Thoracic aorta (tissue), 2 donors: ENCODE results near the gene POT1. TPM values are rescaled to one million over a fixed set of nuclear protein-coding genes. Genes with fewer than 3 reads are reported as not detected.
"Not testable (repeated sequence)": the region's sequence is repeated elsewhere in the genome, so short reads cannot be mapped to it uniquely, and the experiment has no call there.

Experiments
- ATAC-seq: fragments of 150-250 bp; one replicate; pipeline ENCODE4 v1.8.0; 2017; ENCODE audit warnings: low read depth; ENCODE audit not compliant: insufficient number of reproducible peaks, low FRiP score
- DNase-seq: peaks from one replicate; pipeline ENCODE4 v3.0.0-alpha.2; 2020; ENCODE audit warnings: low spot score
- H3K27ac ChIP-seq, 2 donors: fragments of 200-600 bp; sonication (generic); 1 replicate in 1 of 2; 2 replicates in 1 of 2; pipeline ENCODE4 v1.5.1; 2016; ENCODE audit warnings: mild to moderate bottlenecking in 2 of 2, moderate library complexity in 2 of 2
- H3K27me3 ChIP-seq: fragments of 200-600 bp; sonication (generic); replicated peaks from 2 replicates; pipeline ENCODE4 v1.6.0; 2016; ENCODE audit warnings: mild to moderate bottlenecking; ENCODE audit not compliant: insufficient read depth
- H3K36me3 ChIP-seq: fragments of 200-600 bp; sonication (generic); one replicate; pipeline ENCODE4 v1.5.1; 2016
- H3K4me1 ChIP-seq, 2 donors: fragments of 200-600 bp; sonication (generic); 1 replicate in 1 of 2; 2 replicates in 1 of 2; pipeline versions ENCODE4 v1.5.1 to v1.6.0; 2016; ENCODE audit warnings: low read depth in 2 of 2, mild to moderate bottlenecking in 1 of 2; ENCODE audit not compliant: control insufficient read depth in 1 of 2
- H3K4me3 ChIP-seq: fragments of 200-600 bp; sonication (generic); 2 replicates; pipeline ENCODE4 v1.5.1; 2016; ENCODE audit warnings: mild to moderate bottlenecking
- H3K9me3 ChIP-seq: fragments of 200-600 bp; sonication (generic); 2 replicates; pipeline ENCODE4 v1.5.1; 2016
- CTCF ChIP-seq: fragments of 200-600 bp; sonication (generic); IDR thresholded peaks from one replicate; pipeline ENCODE4 v1.5.1; 2019; ENCODE audit warnings: antibody characterized with exemption
- total RNA-seq, 2 donors: library from RNA; depleted of rRNA; stranded (reverse); fragments of >200 nt; gene quantifications; one replicate each; pipeline versions ENCODE4 v1.1.0 to v1.2.3, GENCODE V29; 2016

Gene POT1
- 10 to 100 TPM; 18.9 to 23.4 TPM for total RNA-seq

DNA sequence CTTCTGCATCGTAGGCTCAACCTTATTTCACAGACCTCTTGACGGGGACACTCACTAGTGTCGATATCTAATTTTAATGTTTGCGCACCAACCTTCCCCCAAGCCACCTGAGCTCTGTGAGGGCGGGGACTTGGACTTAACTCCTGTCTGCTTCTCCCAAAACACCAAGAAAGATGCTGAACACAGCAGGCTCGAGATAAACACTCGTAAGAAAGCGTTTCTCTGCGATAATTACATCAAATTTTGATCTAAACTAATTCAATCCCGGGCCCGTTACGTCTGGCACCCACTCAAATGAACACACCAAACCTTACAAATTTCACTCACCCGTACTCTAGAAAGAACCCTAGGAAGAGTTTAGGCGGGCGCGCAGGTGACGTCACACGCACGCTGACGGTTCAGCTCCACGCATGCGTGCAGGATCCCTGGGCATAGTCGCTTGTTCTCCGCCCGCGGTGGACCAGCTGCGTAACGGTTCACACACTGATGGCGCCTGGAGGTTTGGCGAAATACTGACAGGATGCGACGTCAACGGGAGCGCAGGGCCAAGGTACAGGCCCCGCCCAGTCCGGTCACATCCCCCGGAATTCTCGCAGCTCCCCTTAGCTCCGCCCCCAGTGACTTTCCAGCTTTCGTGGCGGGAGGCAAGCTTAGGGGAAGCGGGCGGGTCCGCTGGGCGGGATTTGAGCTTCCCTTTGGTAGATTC, at the start of gene POT1:
Gene POT1 (minus strand): TSS at position 359 of the 706 bp plus-strand sequence. CDS start 32,652 bp downstream, outside the sequence.
- peak; percentile 98 for DNase-seq
- H3K4me1 ChIP-seq = peaks cover 15% of the 10 kb centered on the region in 2 donors
- TF ChIP-seq CTCF = no peak
- peak; percentile 99 for ATAC-seq
- peak within 1 kb of the TSS; percentile 75 for H3K4me3 ChIP-seq
- peak within 1 kb of the TSS; percentile 81 to 82 for H3K27ac ChIP-seq
- H3K9me3 ChIP-seq = no peaks in the 10 kb centered on the region
- no peaks in the 10 kb centered on the region for H3K27me3 ChIP-seq
- no peaks in the 10 kb centered on the region for H3K36me3 ChIP-seq

- H3K9me3 ChIP-seq, H3K36me3 ChIP-seq, H3K27me3 ChIP-seq, H3K4me1 ChIP-seq, H3K4me3 ChIP-seq, H3K27ac ChIP-seq, DNase-seq, ATAC-seq: not testable (repeated sequence)
Observed at GRCh38 chr7:124975131-124975530, 45.5 kb upstream of the POT1 start.

DNA sequence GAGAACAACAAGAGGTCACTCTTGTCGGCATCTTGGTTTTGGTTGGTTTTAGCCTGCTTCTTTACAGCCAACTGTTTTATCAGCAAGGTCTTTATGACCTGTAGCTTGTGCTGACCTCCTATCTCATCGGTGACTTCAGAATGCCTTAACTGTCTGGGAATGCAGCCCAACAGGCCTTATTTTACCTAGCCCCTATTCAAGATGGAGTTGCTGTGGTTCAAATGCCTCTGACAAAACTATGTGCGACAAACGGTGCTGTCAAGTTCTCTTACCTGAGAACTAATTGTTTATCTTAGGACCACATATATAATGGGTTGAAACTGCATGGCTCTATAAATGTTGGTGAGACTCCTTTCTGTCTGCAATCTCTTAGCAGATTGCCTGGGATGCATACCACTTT, 35.9 kb upstream of the POT1 start:
- Histone ChIP-seq H3K36me3 (no peaks in the 10 kb centered on the region), H3K9me3 (no peaks in the 10 kb centered on the region), H3K27me3 (no peaks in the 10 kb centered on the region), H3K4me1 (peaks cover 0 to 3% of the 10 kb centered on the region in 2 donors), H3K27ac (no peak overlapping the region), H3K4me3 (no peak overlapping the region)
- ATAC-seq (no peak), DNase-seq (no peak)
- TF ChIP-seq CTCF = no peak

DNA sequence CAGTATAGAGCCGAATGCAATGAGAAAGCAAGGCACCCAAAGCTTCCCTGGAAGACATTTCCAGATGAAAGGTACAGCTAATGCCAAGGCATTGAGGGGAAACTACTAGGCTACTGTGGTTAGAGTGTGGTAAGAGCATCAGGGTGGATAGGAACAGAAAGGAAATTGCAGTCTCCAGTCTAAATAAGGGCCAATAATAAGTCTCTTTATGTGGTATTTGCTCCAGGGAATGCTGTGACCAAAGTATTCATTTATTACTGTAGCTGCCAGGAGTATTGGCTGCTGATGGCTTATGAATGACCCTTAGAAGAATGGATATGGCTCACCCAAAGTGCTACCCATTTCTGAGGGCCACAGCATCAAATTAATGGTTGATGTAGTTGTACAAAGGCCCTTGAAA, 30.1 kb upstream of the POT1 start:
- no peak for TF ChIP-seq CTCF
- DNase-seq (no peak), ATAC-seq (no peak)
- Histone ChIP-seq H3K27ac (no peak overlapping the region), H3K27me3 (no peaks in the 10 kb centered on the region), H3K4me1 (no peaks in the 10 kb centered on the region), H3K36me3 (no peaks in the 10 kb centered on the region), H3K4me3 (no peak overlapping the region), H3K9me3 (no peaks in the 10 kb centered on the region)

- H3K27me3 ChIP-seq, H3K4me3 ChIP-seq, H3K9me3 ChIP-seq, DNase-seq, H3K36me3 ChIP-seq, ATAC-seq, H3K4me1 ChIP-seq, H3K27ac ChIP-seq: not testable (repeated sequence)
Observed at GRCh38 chr7:124957952-124958351, 28.3 kb upstream of the POT1 start.

- Histone ChIP-seq H3K4me1 (no peaks in the 10 kb centered on the region), H3K4me3 (no peak overlapping the region), H3K36me3 (no peaks in the 10 kb centered on the region), H3K9me3 (no peaks in the 10 kb centered on the region), H3K27me3 (no peaks in the 10 kb centered on the region), H3K27ac (no peak overlapping the region)
- ATAC-seq (no peak), DNase-seq (no peak)
- no peak for TF ChIP-seq CTCF
Observed at GRCh38 chr7:124956160-124956559, 26.5 kb upstream of the POT1 start.
